ENCODE data around the gene TMEM232.

- no peak for TF ChIP-seq EZH2phosphoT487 (IDR thresholded peaks at IDR 0.05; ENCODE audit: insufficient read depth, low read depth)
- TF ChIP-seq EZH2 (IDR thresholded peaks at IDR 0.05; ENCODE audit: insufficient read depth, poor library complexity, severe bottlenecking), result no peak
Observed at GRCh38 chr5:110738503-110738811, 12.0 kb upstream of the TMEM232 start.

Measured in GM23248 (cell line).